ENCODE data around the gene ZNF579.
"Not testable (repeated sequence)": the region's sequence is repeated elsewhere in the genome, so short reads cannot be mapped to it uniquely, and the experiment has no call there.

DNA sequence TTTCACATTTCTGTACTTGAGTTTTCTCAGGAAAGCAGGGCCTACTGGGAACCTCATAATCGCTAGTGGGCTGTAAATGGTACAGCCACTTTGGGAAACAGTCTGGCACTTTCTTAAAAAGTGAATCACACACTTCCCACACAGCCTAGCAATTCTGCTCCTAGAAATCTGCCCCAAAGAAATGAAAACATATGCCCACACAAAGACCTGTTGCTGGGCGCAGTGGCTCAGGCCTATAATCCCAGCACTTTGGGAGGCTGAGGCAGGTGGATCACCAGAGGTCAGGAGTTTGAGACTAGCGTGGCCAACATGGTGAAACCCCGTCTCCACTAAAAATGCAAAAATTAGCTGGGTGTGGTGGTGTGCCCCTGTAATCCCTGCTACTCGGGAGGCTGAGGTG is 11.2 kb downstream of the ZNF579 start:
- TF ChIP-seq, protein P1, sequence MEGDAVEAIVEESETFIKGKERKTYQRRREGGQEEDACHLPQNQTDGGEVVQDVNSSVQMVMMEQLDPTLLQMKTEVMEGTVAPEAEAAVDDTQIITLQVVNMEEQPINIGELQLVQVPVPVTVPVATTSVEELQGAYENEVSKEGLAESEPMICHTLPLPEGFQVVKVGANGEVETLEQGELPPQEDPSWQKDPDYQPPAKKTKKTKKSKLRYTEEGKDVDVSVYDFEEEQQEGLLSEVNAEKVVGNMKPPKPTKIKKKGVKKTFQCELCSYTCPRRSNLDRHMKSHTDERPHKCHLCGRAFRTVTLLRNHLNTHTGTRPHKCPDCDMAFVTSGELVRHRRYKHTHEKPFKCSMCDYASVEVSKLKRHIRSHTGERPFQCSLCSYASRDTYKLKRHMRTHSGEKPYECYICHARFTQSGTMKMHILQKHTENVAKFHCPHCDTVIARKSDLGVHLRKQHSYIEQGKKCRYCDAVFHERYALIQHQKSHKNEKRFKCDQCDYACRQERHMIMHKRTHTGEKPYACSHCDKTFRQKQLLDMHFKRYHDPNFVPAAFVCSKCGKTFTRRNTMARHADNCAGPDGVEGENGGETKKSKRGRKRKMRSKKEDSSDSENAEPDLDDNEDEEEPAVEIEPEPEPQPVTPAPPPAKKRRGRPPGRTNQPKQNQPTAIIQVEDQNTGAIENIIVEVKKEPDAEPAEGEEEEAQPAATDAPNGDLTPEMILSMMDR (IDR thresholded peaks at IDR 0.05; ENCODE audit: borderline replicate concordance, extremely low read depth, low read length, poor library complexity, severe bottlenecking): not testable (repeated sequence)
- TF ChIP-seq EZH2 (IDR thresholded peaks at IDR 0.05; ENCODE audit: borderline replicate concordance, low read depth, low read length, severe bottlenecking): not testable (repeated sequence)

Data from DND-41 (cell line).